Osteocyte (in vitro differentiated cells): ENCODE measurements around the gene BRD7. TPM values are rescaled to one million over a fixed set of nuclear protein-coding genes. Genes with fewer than 3 reads are reported as not detected.

Experiments used
- DNase-seq: peaks from one replicate; pipeline ENCODE4 v3.0.0; 2021; ENCODE audit warnings: mixed read lengths; ENCODE audit not compliant: unreplicated experiment; ENCODE audit errors: extremely low spot score
- H3K27ac Mint-ChIP-seq: one replicate; pipeline ENCODE4 v1.8.0; 2021; ENCODE audit warnings: mild to moderate bottlenecking, mixed read lengths; ENCODE audit not compliant: unreplicated experiment
- H3K27me3 Mint-ChIP-seq: one replicate; pipeline ENCODE4 v1.8.0; 2021; ENCODE audit warnings: mixed read lengths; ENCODE audit not compliant: unreplicated experiment
- H3K36me3 Mint-ChIP-seq: one replicate; pipeline ENCODE4 v1.8.0; 2021; ENCODE audit warnings: mixed read lengths; ENCODE audit not compliant: unreplicated experiment
- H3K4me1 Mint-ChIP-seq: one replicate; pipeline ENCODE4 v1.8.0; 2021; ENCODE audit warnings: mixed read lengths; ENCODE audit not compliant: unreplicated experiment
- H3K4me3 Mint-ChIP-seq: one replicate; pipeline ENCODE4 v1.8.0; 2021; ENCODE audit warnings: mild to moderate bottlenecking, moderate library complexity, mixed read lengths; ENCODE audit not compliant: unreplicated experiment
- H3K9me3 Mint-ChIP-seq: one replicate; pipeline ENCODE4 v1.8.0; 2021; ENCODE audit warnings: mixed read lengths; ENCODE audit not compliant: unreplicated experiment
- total RNA-seq: library from RNA; stranded (reverse); gene quantifications from 2 replicates; pipeline ENCODE4 v1.2.1, GENCODE V29; 2021
- TF ChIP-seq, protein P1 (sequence below): fragments of 200-600 bp; sonication (generic); IDR thresholded peaks from 2 replicates; pipeline ENCODE4 v1.5.0; 2021; ENCODE audit warnings: antibody characterized with exemption, mild to moderate bottlenecking, moderate library complexity

Gene BRD7
- total RNA-seq, 1 donor from 2014 or later, result 72.3 TPM

GRCh38 chr16:50322333-50322732 is 46.5 kb downstream of the BRD7 start:
- H3K27me3 Mint-ChIP-seq, result no peaks in the 10 kb centered on the region
- DNase-seq, result no peak
- peaks cover 51% of the 10 kb centered on the region for H3K36me3 Mint-ChIP-seq
- H3K9me3 Mint-ChIP-seq, result no peaks in the 10 kb centered on the region
- no peak overlapping the region for H3K4me3 Mint-ChIP-seq
- H3K27ac Mint-ChIP-seq, result no peak overlapping the region
- TF ChIP-seq, protein P1, sequence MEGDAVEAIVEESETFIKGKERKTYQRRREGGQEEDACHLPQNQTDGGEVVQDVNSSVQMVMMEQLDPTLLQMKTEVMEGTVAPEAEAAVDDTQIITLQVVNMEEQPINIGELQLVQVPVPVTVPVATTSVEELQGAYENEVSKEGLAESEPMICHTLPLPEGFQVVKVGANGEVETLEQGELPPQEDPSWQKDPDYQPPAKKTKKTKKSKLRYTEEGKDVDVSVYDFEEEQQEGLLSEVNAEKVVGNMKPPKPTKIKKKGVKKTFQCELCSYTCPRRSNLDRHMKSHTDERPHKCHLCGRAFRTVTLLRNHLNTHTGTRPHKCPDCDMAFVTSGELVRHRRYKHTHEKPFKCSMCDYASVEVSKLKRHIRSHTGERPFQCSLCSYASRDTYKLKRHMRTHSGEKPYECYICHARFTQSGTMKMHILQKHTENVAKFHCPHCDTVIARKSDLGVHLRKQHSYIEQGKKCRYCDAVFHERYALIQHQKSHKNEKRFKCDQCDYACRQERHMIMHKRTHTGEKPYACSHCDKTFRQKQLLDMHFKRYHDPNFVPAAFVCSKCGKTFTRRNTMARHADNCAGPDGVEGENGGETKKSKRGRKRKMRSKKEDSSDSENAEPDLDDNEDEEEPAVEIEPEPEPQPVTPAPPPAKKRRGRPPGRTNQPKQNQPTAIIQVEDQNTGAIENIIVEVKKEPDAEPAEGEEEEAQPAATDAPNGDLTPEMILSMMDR, result no peak
- H3K4me1 Mint-ChIP-seq, result peaks cover 4% of the 10 kb centered on the region

DNA sequence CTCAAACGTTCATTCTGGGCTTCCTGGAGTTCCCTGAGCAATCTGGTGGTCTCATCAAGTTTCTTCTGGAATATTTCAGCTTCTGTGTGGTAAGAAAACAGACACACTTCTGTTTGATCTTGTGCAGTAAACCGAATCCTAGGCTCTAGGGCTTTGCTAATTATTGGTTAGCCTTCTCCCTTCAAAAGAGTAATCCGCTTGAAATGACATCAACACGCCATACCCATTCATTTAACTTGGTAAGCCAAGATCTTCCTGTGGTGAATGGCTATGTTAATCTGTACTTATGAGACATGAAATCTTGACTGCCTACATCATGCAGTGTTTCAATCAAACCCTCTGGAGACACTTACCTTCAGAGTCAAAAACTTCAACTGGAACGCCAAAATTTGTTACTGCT is 48.5 kb downstream of the BRD7 start:
- Mint-ChIP-seq H3K27me3 (no peaks in the 10 kb centered on the region), H3K36me3 (peaks cover 43% of the 10 kb centered on the region)

DNA sequence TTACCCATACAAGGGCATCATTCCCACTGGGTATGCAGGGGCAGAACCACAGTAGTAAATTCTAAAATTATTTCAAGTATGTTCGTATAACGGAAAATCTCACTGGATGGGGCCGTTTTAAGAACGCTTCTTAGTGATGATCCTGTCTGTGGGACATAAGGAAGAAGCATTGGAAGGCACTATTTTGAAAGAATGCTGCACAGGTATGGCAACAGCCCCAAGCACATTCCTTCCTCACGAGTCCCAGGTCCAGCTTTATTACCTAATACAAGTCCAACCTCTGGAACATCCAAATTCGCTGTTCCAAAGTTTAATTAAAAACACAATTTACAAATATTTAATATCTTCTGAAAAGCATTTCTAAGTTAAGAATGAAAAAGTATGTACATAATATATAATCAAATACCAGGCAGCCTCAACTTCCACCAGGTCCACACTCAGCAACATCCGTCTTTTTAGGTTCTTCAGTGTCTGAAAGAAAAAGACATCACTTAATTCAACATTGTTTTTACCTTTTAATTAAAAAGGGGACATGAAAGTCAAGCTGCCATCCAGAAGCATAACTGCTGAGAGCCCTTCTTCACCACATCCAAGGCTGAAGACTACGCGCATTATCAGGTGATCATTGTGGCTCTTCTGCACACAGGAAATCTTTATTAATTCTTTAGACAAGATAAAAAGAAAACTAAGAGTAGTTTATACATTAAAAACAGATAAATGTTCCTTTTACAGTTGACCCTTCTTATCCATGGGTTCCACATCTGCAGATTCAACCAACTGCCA is 49.8 kb downstream of the BRD7 start:
- TF ChIP-seq, protein P1, result no peak
- Mint-ChIP-seq H3K4me3 (no peak overlapping the region), H3K36me3 (peaks cover 42% of the 10 kb centered on the region), H3K9me3 (no peaks in the 10 kb centered on the region), H3K27ac (no peak overlapping the region), H3K4me1 (peaks cover 22% of the 10 kb centered on the region), H3K27me3 (no peaks in the 10 kb centered on the region)
- no peak for DNase-seq

More for the DNA sequence above, 48.5 kb downstream of the BRD7 start:
- Mint-ChIP-seq H3K4me3 (no peak overlapping the region), H3K4me1 (peaks cover 21% of the 10 kb centered on the region), H3K27ac (no peak overlapping the region), H3K9me3 (no peaks in the 10 kb centered on the region)
- DNase-seq, result no peak
- TF ChIP-seq, protein P1, result no peak

GRCh38 chr16:50316848-50317630 is 51.7 kb downstream of the BRD7 start:
- TF ChIP-seq, protein P1, result no peak

More at GRCh38 chr16:50316848-50317630, 51.7 kb downstream of the BRD7 start:
- peak overlapping the region; percentile 38 for H3K27ac Mint-ChIP-seq
- H3K36me3 Mint-ChIP-seq, result peaks cover 44% of the 10 kb centered on the region
- H3K4me3 Mint-ChIP-seq, result no peak overlapping the region
- no peak for DNase-seq
- H3K27me3 Mint-ChIP-seq, result no peaks in the 10 kb centered on the region
- no peaks in the 10 kb centered on the region for H3K9me3 Mint-ChIP-seq
- H3K4me1 Mint-ChIP-seq, result peaks cover 22% of the 10 kb centered on the region
